T1000 (cell line): Measurements from ENCODE around the gene POLD3.

Source experiments
- DNase-seq: peaks from one replicate; lab custom pipeline; 2025; ENCODE audit warnings: mixed read lengths; lab: John Stamatoyannopoulos, UW

Gene POLD3

DNA sequence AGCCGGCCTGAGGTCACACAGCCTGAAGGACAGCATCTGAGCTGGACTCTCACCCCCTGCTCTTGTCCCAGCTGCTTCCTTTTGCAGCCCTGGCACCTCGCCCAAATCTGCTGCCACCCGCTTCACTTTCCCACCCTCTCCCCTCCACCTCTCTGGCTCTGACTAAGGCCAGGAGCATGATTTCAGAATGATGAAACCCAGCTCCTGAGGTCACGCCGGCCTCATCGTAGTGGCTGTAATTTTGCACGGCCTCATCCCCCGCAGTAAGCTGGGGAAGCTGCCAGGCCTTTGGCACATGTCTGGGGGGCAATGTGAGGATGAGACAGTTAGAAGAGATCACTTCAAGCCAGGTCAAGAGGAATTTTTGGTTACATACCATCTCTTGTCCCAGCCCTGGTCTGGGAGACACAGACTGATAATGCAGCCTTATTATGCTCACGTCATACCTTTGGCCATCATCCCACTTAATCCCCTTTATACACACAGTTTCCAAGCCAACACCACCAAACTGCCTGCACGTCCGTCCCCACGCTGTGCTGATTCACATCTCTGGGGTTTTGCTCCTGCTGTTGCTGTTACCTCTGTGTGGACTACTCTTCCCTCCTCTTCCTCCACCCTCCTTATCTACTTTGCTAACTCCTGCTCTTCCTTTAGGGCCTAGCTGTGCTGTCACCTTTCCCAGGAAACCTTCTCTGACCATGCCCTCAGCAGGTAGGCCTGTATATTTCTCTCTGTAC, 80.7 kb downstream of the POLD3 start:
- DNase-seq, result peak; percentile 93

GRCh38 chr11:74673693-74674360, 81.4 kb downstream of the POLD3 start:
- DNase-seq, result no peak

DNA sequence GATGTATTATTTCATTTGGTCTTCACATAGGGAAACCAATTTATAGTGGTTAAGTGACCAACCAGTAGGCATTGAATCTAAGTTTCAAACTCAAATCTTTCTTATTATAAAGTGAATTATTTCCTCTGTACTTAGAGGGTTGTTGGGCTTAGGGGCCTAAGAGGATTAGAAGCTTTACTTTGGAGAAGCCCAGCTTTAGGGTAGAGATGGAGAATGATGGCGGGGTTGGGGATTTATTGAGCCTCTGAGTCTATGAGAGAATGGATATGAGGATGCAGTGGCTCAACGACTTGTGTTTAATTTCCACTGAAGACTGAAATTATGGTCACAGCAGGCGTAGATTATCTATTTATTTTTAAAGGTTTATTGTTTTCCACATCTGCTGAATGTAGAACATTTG, 83.4 kb downstream of the POLD3 start:
- no peak for DNase-seq

DNA sequence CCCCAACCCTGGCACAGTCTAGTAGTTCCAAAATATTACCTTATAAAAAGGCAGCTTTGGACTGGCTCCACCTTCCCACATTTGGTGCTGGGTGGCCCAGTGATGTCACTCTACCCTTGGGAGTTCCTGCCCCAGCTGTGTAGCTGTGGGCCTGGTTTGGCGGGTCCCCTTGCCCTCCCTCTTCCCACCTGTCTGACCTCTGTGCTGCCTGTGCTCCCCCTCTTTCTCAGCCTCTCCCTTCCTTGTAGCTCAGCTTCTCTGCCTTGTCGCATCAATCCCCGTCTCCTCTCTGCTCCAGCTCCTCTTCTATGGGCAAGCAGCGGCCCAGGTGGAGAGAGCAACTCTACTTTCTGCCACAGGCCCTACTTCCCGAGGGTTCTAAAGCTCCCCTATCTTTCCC, 84.2 kb downstream of the POLD3 start:
- DNase-seq, result no peak

DNA sequence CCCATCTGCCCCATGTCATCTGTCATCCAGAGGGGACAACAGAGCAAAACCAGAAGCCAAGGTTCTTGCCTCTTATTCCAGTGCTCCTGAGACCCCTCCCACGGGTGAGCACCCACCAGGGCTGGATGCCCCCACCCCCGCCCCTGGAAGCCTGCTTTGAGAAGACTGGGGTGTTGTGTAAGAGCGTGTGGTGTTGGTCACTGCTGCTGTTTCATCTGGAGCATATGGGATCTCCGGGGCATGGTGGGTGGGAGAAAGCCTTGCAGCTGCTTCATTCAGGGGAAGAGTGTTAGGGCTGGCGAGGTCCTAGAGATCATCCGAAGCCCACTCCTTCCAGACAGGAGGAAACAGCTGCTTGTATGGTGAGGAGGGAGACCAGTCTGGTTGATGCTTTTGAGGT, 84.7 kb downstream of the POLD3 start:
- DNase-seq, result no peak

DNA sequence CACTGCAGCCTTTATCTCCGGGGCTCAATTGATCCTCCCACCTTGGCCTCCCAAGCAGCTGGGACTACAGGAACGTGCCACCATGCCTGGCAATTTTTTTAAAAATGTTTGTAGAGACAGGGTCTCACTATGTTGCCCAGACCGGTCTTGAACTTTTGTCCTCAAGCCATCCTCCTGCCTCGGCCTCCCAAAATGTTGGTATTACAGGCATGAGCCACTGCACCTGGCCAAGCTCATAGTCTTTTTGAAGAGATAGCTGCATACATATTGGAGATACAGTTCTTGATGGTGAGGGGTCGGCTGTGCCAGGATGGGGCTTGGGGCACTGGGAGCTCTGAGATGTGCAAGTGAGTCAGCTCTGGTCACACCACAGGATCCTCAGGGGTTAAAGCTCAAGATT, 85.7 kb downstream of the POLD3 start:
- no peak for DNase-seq

- DNase-seq, result no peak
Observed at GRCh38 chr11:74678591-74679512, 86.5 kb downstream of the POLD3 start.

- DNase-seq, result no peak
Observed at GRCh38 chr11:74679513-74679865, 87.1 kb downstream of the POLD3 start.

DNA sequence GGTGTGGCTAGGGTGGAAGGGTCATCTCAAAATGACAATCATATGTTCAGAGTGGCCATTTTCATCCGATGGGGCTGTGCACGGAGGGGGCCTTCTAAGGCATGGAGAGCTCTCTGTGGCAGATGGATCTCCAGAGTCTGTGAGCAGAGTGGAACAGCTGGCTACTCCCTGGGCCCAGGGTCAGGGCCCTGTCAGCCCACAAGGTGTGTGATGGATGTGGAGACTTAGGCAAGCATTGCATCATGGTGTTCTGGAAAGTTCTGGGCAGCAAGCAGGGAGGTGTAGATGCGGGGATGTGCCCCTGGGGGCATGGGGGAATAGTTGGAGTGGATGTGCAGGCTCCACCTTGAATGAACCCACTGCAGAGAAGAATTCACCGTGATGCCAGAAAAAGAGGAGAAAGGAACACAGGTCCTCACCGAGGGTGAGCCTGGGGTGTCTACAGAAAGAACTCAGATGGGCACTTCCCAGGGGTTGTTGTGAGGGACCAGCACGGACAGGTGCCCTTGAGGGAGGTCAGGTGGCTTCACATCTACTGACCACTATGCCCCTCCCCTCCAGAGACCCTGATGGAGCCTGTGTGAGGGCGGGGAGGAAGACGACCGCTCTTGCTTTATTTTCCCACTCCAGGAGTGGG, 87.8 kb downstream of the POLD3 start:
- DNase-seq, result no peak

GRCh38 chr11:74680703-74681531, 88.5 kb downstream of the POLD3 start:
- DNase-seq, result no peak

DNA sequence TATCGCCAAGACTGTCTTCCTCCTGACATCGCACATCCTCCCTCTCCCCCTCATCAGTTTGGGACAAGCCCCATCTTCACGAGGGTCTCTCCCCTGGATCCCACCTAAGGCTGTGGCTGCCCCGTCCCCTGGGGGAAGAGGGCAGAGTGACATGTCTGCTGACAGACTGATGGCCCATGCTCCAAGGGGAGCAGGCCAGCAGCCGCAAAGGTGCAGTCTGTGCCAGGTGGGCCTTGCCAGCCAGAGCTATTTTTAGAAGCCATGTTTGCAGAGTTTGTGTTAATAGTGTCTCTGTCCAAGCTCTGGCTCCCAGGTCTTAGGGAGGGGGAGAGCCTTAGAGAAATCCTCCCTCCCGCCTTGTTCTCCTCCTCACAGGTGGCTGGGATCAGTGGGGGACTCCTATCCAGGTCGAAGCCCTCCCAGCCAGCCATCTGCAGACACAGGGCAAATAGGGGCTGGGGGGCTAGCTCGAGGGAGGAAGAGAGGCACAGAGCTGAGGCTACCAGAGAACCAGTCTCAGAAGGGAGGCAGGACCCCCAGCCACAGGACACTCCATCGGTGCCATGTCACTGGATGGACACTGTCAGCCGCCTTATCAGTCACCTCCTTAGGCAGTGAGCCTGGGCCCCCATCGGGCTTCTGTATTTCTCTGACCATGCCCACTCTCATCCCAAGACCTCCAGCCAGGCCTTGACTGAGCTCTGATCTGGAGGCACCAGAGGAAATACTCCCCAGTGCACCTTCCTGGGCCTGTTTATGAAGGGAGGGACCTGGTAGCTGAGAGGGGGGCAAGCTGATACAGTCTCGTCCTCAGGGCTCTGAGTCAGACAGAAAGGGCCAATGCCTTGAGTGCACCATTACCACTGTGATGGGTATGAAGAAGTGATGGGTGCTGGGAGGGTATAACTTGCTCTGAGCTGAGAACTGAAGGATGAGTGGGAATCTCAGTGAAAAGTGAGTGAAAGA, 89.6 kb downstream of the POLD3 start:
- DNase-seq, result no peak

GRCh38 chr11:74682731-74683278, 90.4 kb downstream of the POLD3 start:
- DNase-seq, result no peak

DNA sequence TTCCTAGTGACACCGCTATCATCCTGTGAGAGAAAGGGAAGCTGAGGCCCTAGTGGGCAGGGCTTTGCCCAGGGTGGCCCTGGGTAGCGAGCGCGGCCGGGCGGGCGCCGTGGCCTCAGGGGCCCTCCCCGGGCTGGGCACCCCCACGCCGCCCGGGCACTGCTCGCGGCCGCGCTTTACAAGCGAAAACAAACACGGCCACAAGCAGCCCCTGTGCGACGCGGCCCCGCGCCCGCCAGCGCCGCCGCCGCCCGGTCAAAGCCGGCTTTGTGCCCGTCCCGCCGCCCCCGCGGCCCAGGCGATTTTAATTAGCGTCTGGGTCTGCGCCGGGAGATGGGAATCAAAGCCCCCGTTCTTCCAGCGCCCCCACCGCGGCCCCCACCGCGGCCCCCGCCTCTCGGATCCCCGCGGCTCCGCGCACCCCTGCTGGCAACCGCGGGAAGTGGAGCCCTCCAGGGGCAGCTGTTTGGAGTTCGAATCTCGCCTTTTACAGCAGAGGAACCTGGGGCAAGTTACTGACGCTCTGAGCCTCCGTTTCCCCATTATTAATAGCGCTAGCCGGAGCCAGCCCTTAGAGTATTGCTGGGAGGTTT, 91.0 kb downstream of the POLD3 start:
- no peak for DNase-seq

DNA sequence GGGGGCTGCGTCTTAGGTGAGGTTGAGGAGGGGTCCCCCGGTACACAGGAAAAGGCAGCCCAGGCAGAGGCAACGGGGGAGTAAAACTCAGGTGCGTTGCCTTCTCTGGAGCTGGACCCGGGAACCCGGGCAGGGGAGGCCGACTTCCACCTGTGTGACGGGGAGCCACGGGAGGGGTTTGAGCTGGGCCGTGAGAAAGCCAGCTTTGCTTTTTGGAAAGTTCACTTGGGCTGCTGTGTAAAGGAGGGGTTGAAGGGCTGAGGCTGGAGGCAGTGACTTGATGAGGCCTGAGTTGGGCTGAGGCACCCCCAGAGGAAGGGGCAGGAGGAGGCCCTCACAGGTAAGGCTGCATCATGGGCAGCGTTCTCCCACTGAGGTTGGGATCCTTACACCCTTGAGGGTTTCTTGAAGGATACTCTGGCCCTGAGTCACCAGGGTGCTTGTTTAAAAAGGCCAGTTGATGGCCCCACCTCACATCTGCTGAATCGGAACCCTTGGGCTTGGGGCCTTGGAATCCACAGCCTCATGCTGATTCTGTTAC, 91.6 kb downstream of the POLD3 start:
- DNase-seq, result no peak

DNA sequence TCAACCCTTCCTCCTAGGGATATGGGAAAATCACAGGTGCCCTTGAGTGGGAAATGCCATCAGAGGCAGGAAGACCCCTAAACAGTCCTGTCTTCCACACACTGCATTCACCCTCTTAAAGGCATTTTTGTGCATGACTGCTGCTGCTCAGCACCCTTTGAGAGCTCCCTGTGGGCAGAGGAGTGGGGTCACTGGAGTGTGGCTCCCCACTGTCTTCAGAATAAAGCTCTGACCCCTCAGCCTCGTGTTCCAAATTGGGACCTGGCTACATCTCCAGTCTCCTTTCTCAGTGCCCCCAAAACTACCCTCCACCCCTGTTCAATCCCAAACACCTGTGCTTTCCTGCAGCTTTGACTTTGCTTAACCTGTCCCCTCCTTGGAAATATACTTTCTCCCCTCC, 92.3 kb downstream of the POLD3 start:
- no peak for DNase-seq

DNA sequence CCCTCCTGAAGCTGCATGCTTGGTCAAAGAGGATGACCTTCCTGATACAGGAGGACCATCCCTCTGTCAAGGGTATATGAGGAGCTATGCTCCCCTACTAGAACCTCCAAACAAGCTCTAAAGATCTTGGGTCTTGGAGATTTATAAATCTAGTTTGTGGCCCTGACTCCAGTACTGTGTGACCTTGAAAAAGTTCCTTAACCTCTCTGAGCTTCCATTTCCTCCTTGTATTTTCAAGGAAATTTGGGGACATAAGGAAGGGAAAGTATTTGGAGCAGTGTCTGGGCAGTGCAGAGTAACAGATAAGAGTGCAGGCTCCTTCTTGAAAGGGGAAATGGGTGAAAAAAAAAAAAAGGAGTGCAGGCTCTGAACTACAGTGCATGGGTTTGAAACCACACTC, 93.0 kb downstream of the POLD3 start:
- no peak for DNase-seq

DNA sequence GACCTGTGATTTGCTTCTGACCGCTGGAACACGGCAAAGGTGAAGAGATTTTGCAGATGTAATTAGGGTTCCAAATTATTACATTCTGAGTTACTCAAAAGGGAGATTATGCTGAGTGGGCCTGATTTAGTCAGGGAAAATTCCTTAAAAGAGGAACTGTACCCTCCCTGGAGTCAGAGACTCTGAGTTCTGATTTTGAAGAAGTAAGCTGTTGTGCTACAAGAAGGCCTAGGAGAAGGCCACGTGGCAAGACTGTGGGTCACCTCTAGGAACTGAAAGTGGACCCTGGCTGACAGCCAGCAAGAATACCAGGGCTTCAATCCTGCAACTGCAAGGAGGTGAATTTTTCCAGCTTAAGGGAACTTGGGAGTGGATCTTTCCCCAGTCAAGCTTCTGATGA, 93.5 kb downstream of the POLD3 start:
- no peak for DNase-seq

- DNase-seq, result no peak
Observed at GRCh38 chr11:74686792-74687191, 94.4 kb downstream of the POLD3 start.
